Measurements from ENCODE around the gene DDX31.
A peak's percentile ranks its signal among the peaks of the same experiment; 100 is the strongest.

DDX31 gene

GRCh38 chr9:132594412-132594811 lies 75.4 kb downstream of the DDX31 start:
- DNase-seq (ENCODE audit: low spot score): no peak

- DNase-seq (ENCODE audit: low spot score): no peak
These were observed 77.3 kb downstream of the DDX31 start for GRCh38 chr9:132592451-132592850.

- no peak for DNase-seq (ENCODE audit: low spot score)
These were observed 78.0 kb downstream of the DDX31 start for GRCh38 chr9:132591751-132592314.

GRCh38 chr9:132591244-132591643 lies 78.5 kb downstream of the DDX31 start:
- no peak for DNase-seq (ENCODE audit: low spot score)

GRCh38 chr9:132590318-132591182 lies 79.2 kb downstream of the DDX31 start:
- DNase-seq (ENCODE audit: low spot score): peak; percentile 44

GRCh38 chr9:132590037-132590317 lies 79.8 kb downstream of the DDX31 start:
- no peak for DNase-seq (ENCODE audit: low spot score)

GRCh38 chr9:132589148-132590036 lies 80.4 kb downstream of the DDX31 start:
- DNase-seq (ENCODE audit: low spot score): peak; percentile 45

- DNase-seq (ENCODE audit: low spot score): peak; percentile 30
These were observed 81.2 kb downstream of the DDX31 start for GRCh38 chr9:132588501-132589147.

GRCh38 chr9:132588098-132588497 lies 81.7 kb downstream of the DDX31 start:
- no peak for DNase-seq (ENCODE audit: low spot score)

- no peak for DNase-seq (ENCODE audit: low spot score)
These were observed 82.2 kb downstream of the DDX31 start for GRCh38 chr9:132587592-132587955.

GRCh38 chr9:132586830-132587591 lies 82.8 kb downstream of the DDX31 start:
- DNase-seq (ENCODE audit: low spot score): no peak

GRCh38 chr9:132585954-132586829 lies 83.6 kb downstream of the DDX31 start:
- DNase-seq (ENCODE audit: low spot score): no peak

GRCh38 chr9:132584601-132585560 lies 84.9 kb downstream of the DDX31 start:
- no peak for DNase-seq (ENCODE audit: low spot score)

- no peak for DNase-seq (ENCODE audit: low spot score)
These were observed 86.0 kb downstream of the DDX31 start for GRCh38 chr9:132583584-132584304.

GRCh38 chr9:132582786-132583583 lies 86.8 kb downstream of the DDX31 start:
- DNase-seq (ENCODE audit: low spot score): no peak

- no peak for DNase-seq (ENCODE audit: low spot score)
These were observed 87.5 kb downstream of the DDX31 start, which contains the start of gene BARHL1 for GRCh38 chr9:132582276-132582785. Gene BARHL1 (plus strand): TSS chr9:132582606. CDS start chr9:132582798, 192 bp downstream.

- no peak for DNase-seq (ENCODE audit: low spot score)
These were observed 90.4 kb downstream of the DDX31 start for GRCh38 chr9:132579427-132579798.

Data from AG20443 (cell line).